Epidermal melanocyte (primary cell): ENCODE data around the gene P2RX1.

Experiments
- DNase-seq: peaks from one replicate; pipeline ENCODE4 v3.0.0; 2011; ENCODE audit warnings: low spot score; ENCODE audit not compliant: insufficient read length

P2RX1 gene

GRCh38 chr17:3915995-3916696 is at the start of gene P2RX1:
Gene P2RX1 (minus strand): TSS chr17:3916465. CDS start chr17:3916225, 240 bp downstream.
- DNase-seq: no peak

- DNase-seq: no peak
These were observed 49.0 kb upstream of the P2RX1 start for GRCh38 chr17:3965118-3965800.

- no peak for DNase-seq
These were observed 48.2 kb upstream of the P2RX1 start, which contains the start of gene ATP2A3 for GRCh38 chr17:3964203-3965117. Gene ATP2A3 (minus strand): TSS chr17:3964437. CDS start chr17:3964291, 146 bp downstream.

GRCh38 chr17:3963237-3964201 is 47.3 kb upstream of the P2RX1 start:
- no peak for DNase-seq

GRCh38 chr17:3962965-3963236 is 46.6 kb upstream of the P2RX1 start:
- no peak for DNase-seq

- no peak for DNase-seq
These were observed 46.1 kb upstream of the P2RX1 start for GRCh38 chr17:3962217-3962964.

GRCh38 chr17:3961564-3962047 is 45.3 kb upstream of the P2RX1 start:
- no peak for DNase-seq

DNA sequence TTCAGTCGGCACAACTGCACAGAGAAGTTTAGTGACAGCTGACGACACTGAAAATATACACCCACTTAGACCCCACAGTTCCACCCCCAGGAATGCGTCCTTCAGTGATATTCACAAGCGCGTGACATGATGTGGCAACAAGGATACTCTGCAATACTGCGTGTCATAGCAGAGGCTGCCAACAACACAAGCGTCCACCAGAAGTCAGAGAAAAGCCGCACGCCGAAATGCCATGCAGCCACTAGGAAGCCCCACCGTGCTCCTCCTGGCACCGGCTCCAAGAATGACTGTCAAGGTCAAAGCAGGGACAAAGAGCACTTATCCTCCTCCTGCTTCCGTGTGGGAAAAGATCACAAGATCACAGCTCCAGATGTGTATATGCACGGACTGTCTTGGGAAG is 44.5 kb upstream of the P2RX1 start:
- DNase-seq: peak; percentile 57

GRCh38 chr17:3959921-3960601 is 43.8 kb upstream of the P2RX1 start:
- DNase-seq: no peak

GRCh38 chr17:3959295-3959899 is 43.1 kb upstream of the P2RX1 start:
- no peak for DNase-seq

DNA sequence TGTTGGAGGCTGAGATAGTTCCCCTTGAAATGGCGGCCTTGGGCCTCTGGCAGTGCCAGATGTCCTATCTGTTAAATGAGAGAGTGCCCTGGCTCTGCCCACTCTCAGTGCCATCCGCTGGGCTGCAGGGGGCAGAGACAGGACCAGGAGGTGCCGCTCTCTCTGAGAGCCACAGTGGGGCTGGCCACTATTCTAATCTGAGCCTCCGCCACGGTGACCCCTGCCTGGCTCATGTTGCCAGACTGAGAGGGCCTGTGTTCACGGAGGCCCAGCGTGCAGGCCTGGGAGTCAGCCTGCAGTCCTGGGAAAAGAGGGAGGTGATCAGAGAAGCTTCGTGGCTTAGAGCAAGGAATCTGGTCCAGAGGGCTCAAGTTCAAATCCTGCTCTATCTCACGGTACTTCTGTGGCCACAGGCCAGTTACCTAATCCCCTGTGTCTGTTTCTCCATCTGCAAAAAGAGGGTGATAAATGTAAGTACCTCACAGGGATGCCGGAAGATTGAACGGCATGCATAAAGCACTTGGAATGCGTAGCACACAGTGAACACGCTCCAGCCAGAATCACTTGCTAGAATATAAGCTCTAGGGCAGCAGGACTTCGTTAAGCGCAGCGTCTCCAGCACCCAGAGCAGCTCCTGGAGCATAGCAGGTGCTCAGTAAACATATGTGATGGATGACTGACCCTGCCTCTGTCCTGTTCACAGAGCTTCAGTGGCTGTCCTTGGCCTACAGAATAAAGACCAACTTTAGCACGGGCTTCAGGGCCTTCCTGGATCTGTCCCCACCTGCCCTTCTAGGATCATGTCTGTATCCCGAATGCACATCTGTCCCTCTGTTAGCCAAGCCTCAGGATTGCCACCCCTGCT is 41.7 kb upstream of the P2RX1 start:
- no peak for DNase-seq

- no peak for DNase-seq
These were observed 40.7 kb upstream of the P2RX1 start for GRCh38 chr17:3956983-3957382.

- DNase-seq: no peak
These were observed 40.2 kb upstream of the P2RX1 start for GRCh38 chr17:3956327-3956957.

DNA sequence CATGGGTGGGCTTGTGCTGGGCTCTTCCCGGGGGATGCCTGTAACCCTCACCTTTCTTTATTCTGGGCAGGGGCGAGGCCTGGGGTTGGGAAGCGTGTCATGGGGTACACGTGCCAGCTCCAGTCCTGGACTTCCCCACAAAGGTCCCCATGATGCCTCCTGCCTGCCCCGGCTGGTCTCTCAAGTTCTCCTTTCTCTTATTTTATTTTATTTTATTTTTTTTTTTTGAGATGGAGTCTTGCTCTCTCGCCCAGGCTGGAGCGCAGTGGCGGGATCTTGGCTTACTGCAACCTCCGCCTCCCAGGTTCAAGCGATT is 39.4 kb upstream of the P2RX1 start:
- DNase-seq: no peak

DNA sequence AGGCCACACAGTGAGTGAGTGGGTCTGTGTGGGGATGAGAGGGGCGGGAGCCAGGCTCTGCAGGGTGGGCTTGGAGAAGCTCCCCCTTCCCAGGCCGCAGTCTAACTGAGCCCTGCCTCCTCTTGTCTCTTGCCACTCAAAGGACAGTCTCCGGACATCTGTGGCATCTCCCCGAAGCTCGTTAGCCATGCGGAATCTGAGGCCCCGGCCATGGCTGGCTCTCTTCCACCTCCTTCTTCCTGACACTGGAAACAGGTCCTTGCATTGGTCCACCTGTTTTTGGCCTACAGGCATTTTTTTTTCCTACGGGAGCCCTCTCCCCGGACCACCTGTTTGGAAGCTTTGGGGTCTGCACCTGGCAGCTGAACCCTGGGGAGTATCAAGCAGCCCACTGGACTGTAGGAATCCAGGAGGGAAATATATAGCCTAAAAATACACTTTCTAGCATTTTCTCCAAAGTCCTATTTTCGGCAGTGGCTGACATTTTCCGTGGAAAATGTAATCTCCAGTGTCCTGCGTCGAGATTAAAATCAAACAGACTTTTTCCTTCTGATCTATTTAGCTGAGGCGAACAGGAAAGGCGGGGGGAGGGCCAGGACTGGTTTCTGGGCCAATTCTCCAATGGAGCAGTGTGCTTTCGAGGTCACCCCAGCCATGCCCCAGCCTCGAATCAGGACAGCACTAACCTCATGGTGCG is 38.9 kb upstream of the P2RX1 start:
- no peak for DNase-seq

DNA sequence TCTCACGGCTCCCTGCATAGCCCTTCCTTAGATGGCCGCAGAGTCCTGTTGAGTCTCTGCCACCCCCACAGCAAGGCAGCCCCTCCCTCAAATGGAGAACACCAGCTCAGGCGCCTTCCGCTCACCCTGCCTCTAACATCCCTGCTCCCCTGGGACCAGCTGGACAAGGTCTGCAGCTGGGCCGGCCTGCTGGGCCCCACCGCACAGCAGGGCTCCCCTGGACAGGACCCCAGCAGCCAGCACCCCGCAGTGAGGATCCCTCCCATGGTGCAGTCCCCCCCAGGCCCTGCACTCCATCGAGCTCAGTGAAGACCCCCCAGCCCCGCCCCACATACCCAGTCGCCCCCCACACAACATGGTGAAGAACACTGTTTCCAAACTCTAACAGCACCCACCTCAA is 37.8 kb upstream of the P2RX1 start:
- DNase-seq: no peak

DNA sequence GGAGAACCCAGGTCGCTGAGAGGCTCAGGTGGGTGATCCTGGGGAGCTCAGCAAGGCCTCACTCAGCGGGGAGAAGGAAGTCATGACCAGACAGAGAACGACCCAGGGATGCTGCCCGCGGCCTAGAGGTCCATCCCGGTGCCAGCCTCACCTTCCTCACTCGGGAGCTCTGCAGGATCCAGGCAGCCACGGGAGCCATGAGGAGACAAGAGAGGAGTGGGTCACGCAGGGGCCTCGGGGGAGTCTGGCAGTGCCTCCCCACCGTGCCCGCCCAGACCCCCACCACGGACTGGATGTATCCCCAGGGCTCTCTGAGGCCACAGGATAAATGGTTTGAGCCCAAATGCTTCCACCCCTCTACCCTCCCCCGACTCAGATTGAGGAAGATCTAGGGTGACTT is 37.3 kb upstream of the P2RX1 start:
- DNase-seq: no peak
